GM10266 (cell line): ENCODE results near the gene CAV1.

Source experiments
- DNase-seq: peaks from one replicate; pipeline ENCODE4 v3.0.0; 2012; ENCODE audit errors: extremely low spot score
- CTCF ChIP-seq: IDR thresholded peaks from 2 replicates; pipeline ENCODE4 v1.5.1; 2012; ENCODE audit warnings: mild to moderate bottlenecking, low read depth; ENCODE audit not compliant: control insufficient read depth, insufficient read depth; ENCODE audit errors: missing control alignments

The CAV1 gene

GRCh38 chr7:116542618-116543017, 17.8 kb downstream of the CAV1 start:
- DNase-seq: no peak
- TF ChIP-seq CTCF: no peak

GRCh38 chr7:116543664-116544063, 18.8 kb downstream of the CAV1 start:
- no peak for DNase-seq
- TF ChIP-seq CTCF: no peak

- no peak for TF ChIP-seq CTCF
- DNase-seq: no peak
Observed at GRCh38 chr7:116544487-116544886, 19.7 kb downstream of the CAV1 start.

- DNase-seq: no peak
- TF ChIP-seq CTCF: no peak
Observed at GRCh38 chr7:116545411-116545993, 20.7 kb downstream of the CAV1 start.

GRCh38 chr7:116546054-116546453, 21.2 kb downstream of the CAV1 start:
- TF ChIP-seq CTCF: no peak
- no peak for DNase-seq

- DNase-seq: no peak
- no peak for TF ChIP-seq CTCF
Observed at GRCh38 chr7:116546916-116547315, 22.1 kb downstream of the CAV1 start.

GRCh38 chr7:116547347-116547746, 22.5 kb downstream of the CAV1 start:
- no peak for DNase-seq
- no peak for TF ChIP-seq CTCF
